ENCODE measurements around the gene IPCEF1.

IPCEF1 gene

GRCh38 chr6:154156135-154156896 is 200.3 kb downstream of the IPCEF1 start:
- DNase-seq = peak; percentile 71

- peak; percentile 52 for DNase-seq
Measured at GRCh38 chr6:154154389-154154967, 202.1 kb downstream of the IPCEF1 start.

- DNase-seq = no peak
Measured at GRCh38 chr6:154143753-154144152, 212.8 kb downstream of the IPCEF1 start.

GRCh38 chr6:154140743-154141142 is 215.9 kb downstream of the IPCEF1 start:
- DNase-seq = peak; percentile 2

- DNase-seq = peak; percentile 99
Measured at GRCh38 chr6:154139892-154140291, 216.7 kb downstream of the IPCEF1 start.

GRCh38 chr6:154138793-154139192 is 217.8 kb downstream of the IPCEF1 start:
- DNase-seq = peak; percentile 49

GRCh38 chr6:154134471-154135147 is 222.0 kb downstream of the IPCEF1 start:
- DNase-seq = peak; percentile 27

GRCh38 chr6:154127657-154128056 is 228.9 kb downstream of the IPCEF1 start:
- DNase-seq = no peak

GRCh38 chr6:154125421-154125820 is 231.2 kb downstream of the IPCEF1 start:
- no peak for DNase-seq

- DNase-seq = peak; percentile 67
Measured at GRCh38 chr6:154123155-154123956, 233.2 kb downstream of the IPCEF1 start.

GRCh38 chr6:154122195-154122925 is 234.2 kb downstream of the IPCEF1 start:
- DNase-seq = peak; percentile 12

- DNase-seq = no peak
Measured at GRCh38 chr6:154117485-154117884, 239.1 kb downstream of the IPCEF1 start.

- DNase-seq = no peak
Measured at GRCh38 chr6:154113392-154113791, 243.2 kb downstream of the IPCEF1 start.

GRCh38 chr6:154112181-154112809 is 244.3 kb downstream of the IPCEF1 start:
- no peak for DNase-seq

- no peak for DNase-seq
Measured at GRCh38 chr6:154111025-154111424, 245.6 kb downstream of the IPCEF1 start.

GRCh38 chr6:154106251-154106650 is 250.4 kb downstream of the IPCEF1 start:
- DNase-seq = no peak
